Measurements from ENCODE around the gene COX7A2L.
"Not testable (repeated sequence)": the region's sequence is repeated elsewhere in the genome, so short reads cannot be mapped to it uniquely, and the experiment has no call there.

The COX7A2L gene

DNA sequence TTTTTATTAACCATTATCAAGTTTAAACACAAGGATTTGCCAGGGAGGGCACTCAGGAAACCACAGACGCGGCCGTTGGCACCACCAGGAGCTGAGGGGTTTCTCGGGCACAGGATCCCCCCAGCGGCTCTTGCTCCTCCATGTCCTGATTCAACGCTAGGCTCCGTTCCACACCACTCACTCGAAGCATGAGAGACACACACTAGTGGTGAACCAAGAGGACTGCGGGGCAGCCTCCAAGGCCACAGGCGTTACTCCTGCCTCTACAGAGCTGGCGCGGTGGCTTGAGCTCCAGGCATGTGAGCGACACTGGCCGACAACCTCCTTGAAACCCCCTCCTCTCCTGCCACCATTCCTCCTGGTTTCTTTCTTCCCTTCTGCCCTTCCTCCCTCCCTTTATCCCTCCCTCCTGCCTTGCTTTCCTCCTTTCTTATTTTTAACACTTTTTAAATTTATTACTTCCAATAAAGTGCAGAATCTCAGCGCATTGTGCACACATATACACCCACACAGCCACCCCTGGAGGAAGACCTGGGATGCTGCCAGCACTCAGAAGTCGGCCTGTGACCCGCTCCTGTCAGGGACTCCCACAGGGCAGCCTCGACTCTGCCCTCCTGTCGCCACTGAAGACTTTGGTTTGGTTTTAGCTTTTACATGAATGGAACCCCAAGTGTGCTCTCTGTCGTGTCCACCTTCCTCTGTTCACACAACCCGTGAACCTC is 21.7 kb downstream of the COX7A2L start:
- DNase-seq (ENCODE audit: low spot score) = no peak

GRCh38 chr2:42338567-42339190 is 22.3 kb downstream of the COX7A2L start:
- no peak for DNase-seq (ENCODE audit: low spot score)

DNA sequence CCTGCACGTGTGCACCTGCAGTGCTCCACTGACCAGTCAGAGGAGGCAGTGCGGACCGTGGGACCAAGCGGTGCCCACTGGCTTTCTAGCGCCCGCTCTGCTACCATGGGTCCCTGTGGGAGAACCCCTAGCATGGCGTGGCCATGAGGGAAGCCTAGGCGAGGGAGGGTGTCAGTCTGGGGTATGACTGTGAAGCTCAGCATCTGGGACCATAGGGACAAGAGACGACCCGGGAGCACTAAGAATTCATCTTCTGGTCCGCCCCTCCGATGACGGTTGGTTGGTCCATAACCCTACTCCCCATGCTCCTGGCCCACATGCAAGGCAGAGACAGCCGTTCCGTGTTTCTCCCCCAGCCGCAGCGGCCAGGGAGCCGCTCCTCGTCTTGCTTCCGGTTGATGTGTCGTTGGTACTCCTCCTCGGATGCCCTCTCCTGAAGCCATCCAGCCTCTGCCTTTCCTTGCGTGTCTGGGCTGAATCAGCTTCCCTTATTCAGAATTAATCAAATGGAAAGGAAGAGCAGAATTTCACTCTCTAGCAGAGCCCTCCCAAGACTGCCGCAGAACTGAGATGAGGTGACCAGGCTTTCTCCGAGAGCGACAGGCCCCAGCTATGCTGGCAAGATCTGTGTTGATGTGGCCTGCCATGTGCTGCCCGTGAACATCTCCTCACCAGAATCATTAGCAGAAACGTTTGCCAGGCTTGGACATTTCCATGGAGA is 23.0 kb downstream of the COX7A2L start:
- DNase-seq (ENCODE audit: low spot score) = no peak

- DNase-seq (ENCODE audit: low spot score) = no peak
Measured at GRCh38 chr2:42337356-42337820, 23.6 kb downstream of the COX7A2L start.

DNA sequence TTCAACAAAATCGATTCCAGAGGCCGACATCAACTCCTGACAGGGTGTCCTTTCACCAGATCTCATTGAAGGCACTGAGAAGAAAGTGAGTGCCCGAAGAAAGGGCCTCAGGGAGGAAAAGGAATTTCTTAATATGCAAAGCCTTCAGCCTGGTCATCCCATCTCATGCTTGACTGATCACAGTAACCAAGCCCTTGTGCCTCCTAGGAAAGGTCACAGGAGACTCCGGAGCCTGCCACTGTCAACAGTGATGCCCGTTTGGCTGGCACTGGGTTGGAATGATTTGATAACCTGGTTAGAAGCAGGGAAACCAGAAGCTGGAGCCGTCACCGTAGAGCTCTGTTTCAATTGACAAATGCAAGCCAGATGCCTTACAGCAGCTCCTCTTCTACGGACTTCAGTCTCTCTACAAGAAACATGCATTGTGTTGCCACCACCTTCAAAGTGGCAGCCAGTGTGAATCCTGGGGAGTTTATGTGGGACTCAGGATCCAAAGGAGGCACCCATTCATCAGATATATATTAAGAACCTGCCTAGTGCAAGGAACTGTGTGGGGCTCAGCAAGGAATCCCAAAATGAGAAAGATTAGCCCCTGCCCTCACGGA is 24.6 kb downstream of the COX7A2L start:
- no peak for DNase-seq (ENCODE audit: low spot score)

GRCh38 chr2:42335514-42336104 is 25.4 kb downstream of the COX7A2L start:
- no peak for DNase-seq (ENCODE audit: low spot score)

- DNase-seq (ENCODE audit: low spot score) = not testable (repeated sequence)
Measured at GRCh38 chr2:42334865-42335264, 26.2 kb downstream of the COX7A2L start.

DNA sequence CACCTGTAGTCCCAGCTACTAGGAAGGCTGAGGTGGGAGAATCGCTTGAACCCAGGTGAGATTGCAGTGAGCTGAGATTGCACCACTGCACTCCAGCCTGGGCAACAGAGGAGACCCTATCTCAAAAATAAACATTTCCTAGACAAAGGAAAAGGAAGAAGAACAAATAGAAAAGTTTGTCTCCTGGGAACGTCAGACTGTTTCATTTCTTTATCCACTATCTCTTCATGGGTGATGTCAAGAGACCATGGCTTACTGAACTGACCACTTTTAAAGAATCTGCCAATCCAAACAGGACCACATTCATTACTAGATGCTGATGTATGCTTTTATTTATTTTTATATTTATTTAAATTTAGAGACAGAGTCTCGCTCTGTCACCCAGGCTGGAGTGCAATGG is 26.8 kb downstream of the COX7A2L start:
- DNase-seq (ENCODE audit: low spot score) = no peak

DNA sequence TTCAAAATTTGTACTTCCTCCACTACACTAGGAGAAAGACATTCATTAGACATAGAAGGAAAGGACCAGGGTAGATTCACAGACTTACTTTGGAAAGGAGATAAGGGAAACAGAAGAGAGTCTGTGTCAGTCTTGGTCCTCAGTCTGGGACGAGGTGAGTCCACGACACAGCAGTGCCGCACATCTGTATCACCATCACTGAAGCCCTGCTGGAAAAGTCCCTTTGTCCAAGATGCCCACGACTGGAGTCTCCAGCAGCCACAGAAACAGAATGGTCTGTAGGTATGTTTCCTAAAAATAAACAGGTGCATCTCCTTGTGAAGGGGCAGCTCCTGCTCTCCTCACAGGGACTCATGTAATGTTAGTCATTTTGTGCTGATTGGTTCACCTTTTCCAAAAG is 27.4 kb downstream of the COX7A2L start:
- DNase-seq (ENCODE audit: low spot score) = no peak

DNA sequence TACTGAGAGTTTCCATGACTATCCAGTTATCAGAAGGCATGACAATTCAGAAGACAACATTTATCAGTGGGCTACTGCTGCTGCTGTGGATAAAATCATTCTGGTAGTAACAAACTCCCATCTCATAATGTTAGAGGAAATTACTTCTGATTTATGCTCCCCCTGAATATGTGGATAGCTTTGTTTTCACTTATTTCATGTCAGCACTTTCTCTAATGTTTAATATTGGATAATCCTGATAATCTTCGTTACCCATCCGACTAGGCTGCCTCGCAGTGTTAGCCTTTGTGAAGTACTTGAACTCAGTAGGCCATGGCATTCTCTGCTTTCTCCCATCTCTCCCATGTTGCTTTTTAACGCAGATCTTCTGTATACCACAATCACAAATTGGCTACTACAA is 28.4 kb downstream of the COX7A2L start:
- no peak for DNase-seq (ENCODE audit: low spot score)

DNA sequence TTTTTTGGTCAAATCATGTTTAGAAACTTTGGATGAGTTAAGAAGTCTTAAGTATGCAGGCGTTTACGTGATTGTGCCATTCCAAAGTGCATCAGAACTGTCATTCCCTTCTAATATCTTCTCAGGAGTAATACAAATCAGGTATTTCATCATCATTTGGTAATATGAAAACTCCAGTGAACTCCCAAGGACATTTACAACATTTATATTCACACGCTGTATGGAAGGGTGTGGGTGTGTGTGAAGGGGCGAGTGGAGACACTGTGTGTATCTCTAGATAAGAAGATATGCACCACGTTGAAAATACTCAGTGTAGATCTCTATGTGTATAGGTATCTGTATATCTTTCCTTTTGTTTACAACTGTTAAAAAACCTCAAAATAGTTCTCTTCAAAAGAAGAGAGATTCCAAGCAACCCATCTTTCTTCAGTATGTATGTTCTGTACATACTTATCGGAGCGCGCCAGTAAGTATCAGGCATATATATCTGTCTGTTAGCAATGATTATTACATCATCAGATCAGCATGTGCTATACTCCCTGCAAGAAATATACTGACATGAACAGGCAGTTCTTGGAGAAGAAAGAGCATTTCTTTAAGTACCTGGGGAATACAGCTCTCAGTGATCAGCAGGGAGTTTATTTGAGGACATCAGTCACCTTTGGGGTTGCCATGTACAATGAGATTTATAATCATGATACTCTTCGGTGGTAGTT is 29.3 kb downstream of the COX7A2L start:
- no peak for DNase-seq (ENCODE audit: low spot score)

DNA sequence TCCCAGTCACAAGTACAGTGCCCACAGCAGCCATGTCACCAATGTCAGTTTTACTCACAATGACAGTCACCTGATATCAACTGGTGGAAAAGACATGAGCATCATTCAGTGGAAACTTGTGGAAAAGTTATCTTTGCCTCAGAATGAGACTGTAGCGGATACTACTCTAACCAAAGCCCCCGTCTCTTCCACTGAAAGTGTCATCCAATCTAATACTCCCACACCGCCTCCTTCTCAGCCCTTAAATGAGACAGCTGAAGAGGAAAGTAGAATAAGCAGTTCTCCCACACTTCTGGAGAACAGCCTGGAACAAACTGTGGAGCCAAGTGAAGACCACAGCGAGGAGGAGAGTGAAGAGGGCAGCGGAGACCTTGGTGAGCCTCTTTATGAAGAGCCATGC is 31.3 kb downstream of the COX7A2L start:
- no peak for DNase-seq (ENCODE audit: low spot score)

DNA sequence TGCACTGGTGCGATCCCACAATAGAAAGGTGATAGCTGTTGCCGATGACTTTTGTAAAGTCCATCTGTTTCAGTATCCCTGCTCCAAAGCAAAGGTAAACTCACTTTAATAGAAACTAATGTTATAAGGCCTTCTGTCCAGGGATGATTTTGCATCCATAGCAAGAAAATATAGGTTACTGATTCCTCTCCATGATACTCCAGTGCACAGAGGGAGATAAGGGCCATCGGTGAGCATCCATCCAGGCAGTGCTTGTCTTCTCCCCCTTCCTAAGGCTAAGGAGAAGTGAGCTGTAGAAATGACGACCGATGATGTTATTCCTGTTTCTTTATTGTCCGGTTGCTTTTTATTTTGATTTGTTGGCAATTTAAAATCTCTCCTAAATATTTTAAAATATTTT is 32.1 kb downstream of the COX7A2L start:
- no peak for DNase-seq (ENCODE audit: low spot score)

DNA sequence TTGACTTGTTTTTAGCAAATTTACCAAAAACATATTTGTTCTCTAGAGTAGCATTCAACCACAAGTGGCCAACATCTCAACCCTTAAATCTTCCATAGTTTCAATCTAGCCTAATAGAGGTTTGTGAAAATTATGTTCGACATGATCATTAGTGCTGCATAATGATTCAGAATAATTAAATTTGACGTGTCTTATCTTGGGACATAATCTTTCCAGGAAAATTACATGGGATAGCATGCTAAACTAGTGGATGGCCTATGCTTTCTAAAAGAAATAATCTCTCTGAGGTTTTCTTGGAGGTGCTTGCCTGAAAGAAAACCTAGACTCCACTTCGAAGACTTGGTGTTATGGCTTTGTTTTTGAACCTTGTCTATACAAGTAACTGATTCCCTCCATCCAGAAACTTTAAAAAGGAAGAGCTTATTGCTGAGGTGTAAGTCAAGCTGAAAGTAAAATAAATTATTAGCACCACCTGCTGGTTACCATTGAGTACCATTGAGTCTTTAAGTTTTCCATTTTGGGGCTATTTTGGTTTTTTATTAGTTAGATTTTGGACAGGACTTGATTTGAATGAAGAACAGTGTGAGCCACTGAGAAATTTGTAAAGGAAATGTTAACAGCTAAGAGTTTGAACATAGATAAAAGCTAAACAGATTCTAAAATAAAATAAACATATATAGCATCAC is 32.7 kb downstream of the COX7A2L start:
- no peak for DNase-seq (ENCODE audit: low spot score)

DNA sequence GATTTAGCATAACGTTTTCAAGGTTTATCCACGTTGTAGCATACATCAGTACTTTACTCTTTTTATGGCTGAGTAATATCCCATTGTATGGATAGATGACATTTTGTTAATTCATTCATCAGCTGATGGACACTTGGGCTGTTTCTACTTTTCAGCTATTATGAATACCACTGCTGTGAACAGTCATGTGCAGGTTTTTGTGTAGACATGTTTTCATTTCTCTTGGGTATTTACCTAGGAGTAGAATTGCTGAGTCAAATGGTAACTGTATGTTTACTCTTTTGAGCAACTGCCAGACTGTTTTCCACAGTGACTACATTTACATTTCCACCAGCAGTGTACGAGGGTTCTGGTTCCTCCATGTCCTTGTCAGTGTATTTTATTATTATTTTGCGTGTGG is 33.9 kb downstream of the COX7A2L start:
- no peak for DNase-seq (ENCODE audit: low spot score)

DNA sequence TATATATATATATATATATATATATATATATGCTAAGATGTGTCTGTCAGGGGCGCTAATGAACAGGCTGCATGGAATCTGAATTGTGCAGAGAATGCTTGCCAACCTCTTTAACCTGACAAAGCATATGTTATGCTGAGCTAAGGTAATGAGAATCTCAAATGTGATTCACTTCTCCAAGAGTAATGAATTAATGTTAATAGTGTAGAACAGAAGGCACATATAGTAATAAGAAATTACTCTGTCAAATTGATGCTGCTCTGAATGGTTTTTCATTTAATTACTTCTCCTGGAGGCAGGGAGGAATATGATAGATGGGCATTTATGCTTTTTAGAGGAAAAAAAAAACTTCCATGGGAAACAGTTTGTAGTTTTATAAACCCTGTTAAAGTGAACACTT is 35.4 kb downstream of the COX7A2L start:
- no peak for DNase-seq (ENCODE audit: low spot score)

DNA sequence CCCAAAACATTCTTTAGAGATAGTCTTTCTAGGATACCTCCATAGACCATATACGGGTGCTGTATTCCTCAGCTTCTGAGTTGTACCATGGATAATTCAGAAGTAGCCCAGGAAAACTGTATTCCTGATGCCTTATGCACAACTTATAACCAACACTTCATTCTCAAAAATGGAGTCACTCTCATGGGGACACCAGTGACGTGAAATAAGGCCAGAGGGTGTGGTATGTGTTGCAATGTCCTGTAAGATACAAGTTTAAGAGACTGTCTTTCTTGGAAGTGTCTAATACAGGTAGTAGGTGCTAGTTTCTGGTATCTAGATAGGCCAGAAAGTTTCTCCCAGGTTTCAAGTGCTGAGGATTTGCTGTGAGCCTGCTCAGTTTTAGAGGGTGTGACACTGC is 36.1 kb downstream of the COX7A2L start:
- DNase-seq (ENCODE audit: low spot score) = no peak

DNA sequence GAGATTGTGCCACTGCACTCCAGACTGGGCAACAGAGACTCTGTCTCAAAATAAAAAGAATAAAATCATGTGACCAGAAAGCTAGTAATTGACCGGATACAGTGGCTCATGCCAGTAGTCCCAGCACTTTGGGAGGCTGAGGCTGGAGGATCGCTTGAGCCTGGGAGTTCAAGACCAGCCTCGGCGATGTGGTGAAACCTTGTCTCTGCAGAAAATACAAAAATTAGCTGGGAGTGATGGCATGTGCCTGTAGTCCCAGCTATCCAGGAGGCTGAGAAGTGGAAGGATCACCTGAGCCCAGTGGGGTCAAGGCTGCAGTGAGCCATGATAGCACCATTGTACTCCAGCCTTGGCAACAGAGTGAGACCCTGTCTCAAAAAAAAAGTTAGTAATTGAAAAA is 36.8 kb downstream of the COX7A2L start:
- no peak for DNase-seq (ENCODE audit: low spot score)

DNA sequence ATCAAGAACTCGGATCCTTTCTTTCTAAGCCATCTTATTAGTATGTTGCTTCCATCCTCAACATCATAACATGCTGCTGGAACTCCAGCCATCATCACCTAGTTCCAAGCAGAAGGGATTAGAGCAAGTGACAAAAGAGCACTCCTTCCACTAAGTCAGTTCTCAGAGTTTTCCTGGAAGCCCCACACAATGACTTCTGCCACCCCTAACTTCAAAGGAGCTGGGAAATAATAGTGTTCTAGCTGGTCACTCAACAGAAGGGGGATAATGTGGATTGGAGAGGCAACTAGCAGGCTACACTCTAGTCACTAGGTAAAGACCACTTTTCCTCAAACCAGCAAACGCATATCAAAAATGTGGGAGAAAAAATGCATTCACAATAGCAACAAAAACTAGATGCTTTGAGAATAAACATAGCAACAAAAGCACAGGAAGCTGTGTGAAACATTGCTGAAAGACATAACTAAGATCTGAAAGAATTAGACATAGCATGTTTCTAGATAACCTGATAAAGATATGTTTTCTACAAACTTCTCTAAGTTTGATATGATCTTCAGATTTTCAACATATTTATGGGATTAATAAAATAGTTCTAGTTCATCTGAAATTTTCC is 39.5 kb downstream of the COX7A2L start:
- no peak for DNase-seq (ENCODE audit: low spot score)

DNA sequence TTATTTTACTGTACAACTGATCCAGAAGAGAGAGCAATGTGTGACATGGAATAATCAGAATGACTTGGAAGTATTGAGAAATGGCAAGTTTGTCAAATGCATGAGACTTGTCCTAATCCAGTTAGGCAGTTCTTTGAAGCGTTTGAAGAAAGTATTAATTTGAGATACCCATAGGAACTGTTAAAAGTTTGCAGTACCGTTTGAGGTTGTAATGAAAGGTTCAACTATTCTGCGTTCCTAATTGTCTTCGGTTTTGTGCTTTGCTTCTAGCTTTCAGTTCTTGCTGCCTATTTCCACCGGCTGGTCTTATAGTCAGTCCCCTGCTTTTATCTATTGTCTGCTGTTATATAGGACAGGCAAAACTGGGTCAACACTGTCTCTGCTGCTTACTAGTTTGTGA is 41.8 kb downstream of the COX7A2L start:
- DNase-seq (ENCODE audit: low spot score) = no peak

DNA sequence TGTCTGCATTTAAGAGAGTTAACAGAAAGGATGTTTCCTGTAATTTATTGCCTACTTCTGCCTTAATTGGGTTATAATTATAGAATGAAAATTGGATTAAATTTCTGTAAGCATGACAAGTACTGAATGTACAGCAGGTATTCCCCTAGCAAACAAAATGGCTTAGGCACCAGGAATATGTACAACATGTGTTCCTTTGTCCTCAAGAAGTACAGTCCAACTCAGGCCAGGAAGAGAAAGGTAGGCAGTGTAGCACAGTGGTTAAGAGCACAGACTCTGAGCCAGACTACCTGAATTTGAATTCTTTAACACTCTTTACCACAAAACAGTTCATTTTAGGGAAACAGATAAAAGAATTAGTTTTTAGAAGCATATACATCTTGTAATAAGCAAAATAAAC is 43.1 kb downstream of the COX7A2L start:
- DNase-seq (ENCODE audit: low spot score) = no peak

Measured in HuH-7 (cell line).